H1 (cell line): ENCODE measurements around the gene WDR37. TPM values are rescaled to one million over a fixed set of nuclear protein-coding genes. Genes with fewer than 3 reads are reported as not detected.
A peak's percentile ranks its signal among the peaks of the same experiment; 100 is the strongest.

ENCODE experiments used
- CTCF ChIA-PET: fragments of 300-600 bp; sonication (Branson Sonifier 250); formaldehyde crosslinking; loops from one replicate; lab custom pipeline; 2021; ENCODE audit not compliant: partially characterized antibody; lab: Charles Lee
- POLR2A ChIA-PET: fragments of 300-600 bp; sonication (Branson Sonifier 250); formaldehyde crosslinking; loops from one replicate; lab custom pipeline; 2021; ENCODE audit warnings: inconsistent platforms; ENCODE audit not compliant: partially characterized antibody; lab: Charles Lee
- DNase-seq, 2 experiments: peaks; one replicate each; pipeline versions ENCODE4 v3.0.0 to v3.0.0-alpha.2; 2010 to 2022; ENCODE audit warnings: low spot score in 2 of 2, low read depth in 1 of 2, mixed read lengths in 1 of 2
- FAIRE-seq: peaks from 2 replicates; lab custom pipeline; 2011; peaks lifted over from hg19 to GRCh38; lab: Jason Lieb, UNC
- H2AFZ ChIP-seq: 2 replicates; pipeline ENCODE4 v1.8.1; 2012; ENCODE audit warnings: low read length, inconsistent platforms
- H2AK5ac ChIP-seq: 2 replicates; pipeline ENCODE4 v1.6.1; 2013; ENCODE audit warnings: low read depth, low read length
- H2BK120ac ChIP-seq: replicated peaks from 2 replicates; pipeline ENCODE3; 2013; ENCODE audit warnings: low read depth, low read length, inconsistent platforms
- H2BK12ac ChIP-seq: 2 replicates; pipeline ENCODE4 v1.6.1; 2013; ENCODE audit warnings: low read depth, low read length
- H2BK15ac ChIP-seq: 2 replicates; pipeline ENCODE4 v1.6.1; 2013; ENCODE audit warnings: low read length
- H2BK20ac ChIP-seq: 2 replicates; pipeline ENCODE4 v1.6.1; 2013; ENCODE audit warnings: low read length
- H2BK5ac ChIP-seq: 2 replicates; pipeline ENCODE4 v1.6.1; 2013; ENCODE audit warnings: low read depth, low read length
- H3K14ac ChIP-seq: 2 replicates; pipeline ENCODE4 v1.6.1; 2013; ENCODE audit warnings: inconsistent platforms; ENCODE audit not compliant: insufficient read length
- H3K18ac ChIP-seq: 2 replicates; pipeline ENCODE4 v1.6.1; 2013; ENCODE audit warnings: low read length; ENCODE audit errors: extremely low read depth
- H3K23ac ChIP-seq: 2 replicates; pipeline ENCODE4 v1.6.1; 2013; ENCODE audit warnings: inconsistent platforms; ENCODE audit not compliant: insufficient read length
- H3K23me2 ChIP-seq: 2 replicates; pipeline ENCODE4 v1.6.1; 2013; ENCODE audit warnings: low read depth, low read length
- H3K27ac ChIP-seq: 2 replicates; pipeline ENCODE4 v1.6.1; 2011; ENCODE audit warnings: low read depth, low read length, inconsistent platforms
- H3K27me3 ChIP-seq, 4 experiments: replicated peaks in 1 of 4; 1 replicate in 1 of 4; 2 replicates in 3 of 4; pipeline versions ENCODE4 v1.6.1 to v1.8.1; 2011 to 2013; ENCODE audit warnings: low read length in 3 of 4, mild to moderate bottlenecking in 3 of 4, inconsistent platforms in 2 of 4, mixed read lengths in 2 of 4, moderate library complexity in 1 of 4; ENCODE audit not compliant: control insufficient read depth in 3 of 4, insufficient read depth in 3 of 4; ENCODE audit errors: extremely low read depth in 1 of 4
- H3K36me3 ChIP-seq, 4 experiments: 2 replicates each; pipeline versions ENCODE4 v1.6.1 to v1.8.1; 2011 to 2013; ENCODE audit warnings: mild to moderate bottlenecking in 4 of 4, low read length in 3 of 4, moderate library complexity in 2 of 4, control low read depth in 1 of 4, inconsistent platforms in 1 of 4; ENCODE audit not compliant: insufficient read depth in 4 of 4, control insufficient read depth in 2 of 4
- H3K4ac ChIP-seq: replicated peaks from 2 replicates; pipeline ENCODE3; 2013; ENCODE audit warnings: low read length, low read depth, mixed read lengths, inconsistent platforms; ENCODE audit not compliant: insufficient read length
- H3K4me1 ChIP-seq, 4 experiments: replicated peaks in 1 of 4; 1 replicate in 1 of 4; 2 replicates in 3 of 4; pipeline versions ENCODE4 v1.6.1 to v1.8.1; 2011 to 2013; ENCODE audit warnings: low read length in 3 of 4, inconsistent platforms in 2 of 4, mixed read lengths in 1 of 4; ENCODE audit not compliant: insufficient read depth in 4 of 4, control insufficient read depth in 3 of 4
- H3K4me2 ChIP-seq, 2 experiments: 2 replicates each; pipeline versions ENCODE4 v1.6.1 to v1.8.1; 2011 to 2013; ENCODE audit warnings: low read depth in 2 of 2, low read length in 2 of 2, control low read depth in 1 of 2, inconsistent platforms in 1 of 2, mild to moderate bottlenecking in 1 of 2; ENCODE audit not compliant: insufficient read depth in 1 of 2
- H3K4me3 ChIP-seq, 4 experiments: fragments of 200-600, 300-600 bp in 1 of 4; sonication (generic), shearing (Covaris generic), sonication (Bioruptor Twin) in 1 of 4; 2 replicates each; pipeline versions ENCODE4 v1.5.1 to v1.8.1; 2011 to 2016; ENCODE audit warnings: low read length in 4 of 4, low read depth in 3 of 4, control low read depth in 2 of 4, inconsistent platforms in 2 of 4, mild to moderate bottlenecking in 2 of 4, mixed read lengths in 1 of 4, moderate library complexity in 1 of 4; ENCODE audit not compliant: insufficient read depth in 2 of 4; ENCODE audit errors: extremely low read depth in 1 of 4
- H3K56ac ChIP-seq: replicated peaks from 2 replicates; pipeline ENCODE3; 2013; ENCODE audit warnings: low read depth, mild to moderate bottlenecking, mixed read lengths, low read length, inconsistent platforms; ENCODE audit not compliant: insufficient read length
- H3K79me1 ChIP-seq: 2 replicates; pipeline ENCODE4 v1.6.1; 2013; ENCODE audit warnings: low read depth, low read length, control low read depth
- H3K79me2 ChIP-seq, 2 experiments: 2 replicates each; pipeline versions ENCODE4 v1.6.1 to v1.8.1; 2012 to 2013; ENCODE audit warnings: low read length in 2 of 2, mild to moderate bottlenecking in 2 of 2, inconsistent platforms in 1 of 2; ENCODE audit not compliant: insufficient read depth in 2 of 2, control insufficient read depth in 1 of 2
- H3K9ac ChIP-seq, 4 experiments: replicated peaks in 1 of 4; 1 replicate in 1 of 4; 2 replicates in 3 of 4; pipeline versions ENCODE4 v1.6.1 to v1.8.1; 2011 to 2013; ENCODE audit warnings: low read depth in 3 of 4, low read length in 3 of 4, control low read depth in 2 of 4, mild to moderate bottlenecking in 2 of 4, moderate library complexity in 2 of 4, inconsistent platforms in 1 of 4; ENCODE audit errors: extremely low read depth in 1 of 4
- H3K9me3 ChIP-seq, 2 experiments: 2 replicates each; pipeline versions ENCODE4 v1.6.1 to v1.8.1; 2012 to 2013; ENCODE audit warnings: mild to moderate bottlenecking in 2 of 2, moderate library complexity in 2 of 2, control low read depth in 1 of 2, inconsistent platforms in 1 of 2, low read depth in 1 of 2, low read length in 1 of 2, mixed read lengths in 1 of 2; ENCODE audit not compliant: insufficient read depth in 2 of 2
- H4K20me1 ChIP-seq, 2 experiments: replicated peaks in 1 of 2; 2 replicates each; pipeline versions ENCODE3 to v1.8.1; 2011 to 2013; ENCODE audit warnings: inconsistent platforms in 2 of 2, low read length in 2 of 2, mild to moderate bottlenecking in 1 of 2; ENCODE audit not compliant: insufficient read depth in 2 of 2, control insufficient read depth in 1 of 2
- H4K5ac ChIP-seq: 2 replicates; pipeline ENCODE4 v1.6.1; 2013; ENCODE audit warnings: low read length, low read depth, mixed read lengths, inconsistent platforms; ENCODE audit not compliant: insufficient read length
- H4K8ac ChIP-seq: 2 replicates; pipeline ENCODE4 v1.8.0; 2013; ENCODE audit warnings: mild to moderate bottlenecking, moderate library complexity, low read length, inconsistent platforms; ENCODE audit not compliant: insufficient read depth; ENCODE audit errors: extremely low read depth
- H4K91ac ChIP-seq: replicated peaks from 2 replicates; pipeline ENCODE3; 2013; ENCODE audit warnings: low read length, mixed read lengths, inconsistent platforms; ENCODE audit not compliant: insufficient read length
- CBX8 ChIP-seq: fragments of 300-800, 300-1000 bp; sonication (generic); IDR thresholded peaks from 2 replicates; pipeline ENCODE4 v1.7.1; 2016; ENCODE audit warnings: low read depth, low read length, borderline replicate concordance
- CTCF ChIP-seq, 3 experiments: IDR thresholded peaks; 1 replicate in 2 of 3; 2 replicates in 1 of 3; pipeline versions ENCODE4 v1.5.1 to v1.6.1; 2011; ENCODE audit warnings: low read length in 3 of 3, mild to moderate bottlenecking in 3 of 3, inconsistent platforms in 2 of 3, low read depth in 1 of 3, moderate library complexity in 1 of 3; ENCODE audit not compliant: insufficient read depth in 1 of 3; ENCODE audit errors: control extremely low read depth in 1 of 3
- FOSL1 ChIP-seq: IDR thresholded peaks from 2 replicates; pipeline ENCODE4 v1.6.1; 2011; ENCODE audit warnings: mild to moderate bottlenecking, low read depth, low read length, moderate library complexity; ENCODE audit not compliant: insufficient read depth
- GABPA ChIP-seq: IDR thresholded peaks from 2 replicates; pipeline ENCODE4 v1.6.1; 2011; ENCODE audit warnings: mild to moderate bottlenecking, low read length, moderate library complexity, borderline replicate concordance; ENCODE audit not compliant: insufficient read depth
- HDAC2 ChIP-seq, 2 experiments: fragments of 300-600 bp in 1 of 2; sonication (generic) in 1 of 2; IDR thresholded peaks; 2 replicates each; pipeline ENCODE4 v1.6.1; 2011 to 2012; ENCODE audit warnings: low read depth in 2 of 2, low read length in 2 of 2, mild to moderate bottlenecking in 2 of 2, moderate library complexity in 2 of 2, borderline replicate concordance in 1 of 2, inconsistent platforms in 1 of 2
- JUN ChIP-seq: IDR thresholded peaks from 2 replicates; pipeline ENCODE4 v1.6.1; 2011; ENCODE audit warnings: low read depth, mild to moderate bottlenecking, improper control_type of control experiment, low read length
- KDM5A ChIP-seq: fragments of 200-600 bp; IDR thresholded peaks from 2 replicates; pipeline ENCODE4 v1.7.1; 2012; ENCODE audit warnings: mild to moderate bottlenecking, low read length, inconsistent platforms, mixed read lengths
- RAD21 ChIP-seq, 2 experiments: IDR thresholded peaks in 1 of 2; conservative IDR thresholded peaks in 1 of 2; 2 replicates each; pipeline ENCODE4 v1.6.1; 2011; ENCODE audit warnings: low read depth in 2 of 2, low read length in 2 of 2, improper control_type of control experiment in 1 of 2, inconsistent platforms in 1 of 2, mild to moderate bottlenecking in 1 of 2, moderate library complexity in 1 of 2
- SP2 ChIP-seq: IDR thresholded peaks from 2 replicates; pipeline ENCODE4 v1.6.1; 2012; ENCODE audit warnings: mild to moderate bottlenecking, low read length, inconsistent platforms
- SUZ12 ChIP-seq: fragments of 200-600 bp; sonication (generic); IDR thresholded peaks from 2 replicates; pipeline ENCODE4 v1.6.1; 2012; ENCODE audit warnings: mild to moderate bottlenecking, inconsistent platforms, low read length, moderate library complexity, mixed read lengths
- TCF12 ChIP-seq: IDR thresholded peaks from 2 replicates; pipeline ENCODE4 v1.6.1; 2011; ENCODE audit warnings: low read depth, mild to moderate bottlenecking, low read length
- WGBS, 2 experiments: shearing (Covaris generic) in 1 of 2; methylation state at CpG; one replicate each; pipeline versions ENCODE4 v1.1.6 to v1.1.7; 2013 to 2015; ENCODE audit warnings: low lambda C conversion rate in 2 of 2, mixed read lengths in 2 of 2, inconsistent platforms in 1 of 2, low coverage in 1 of 2, missing lambda C conversion rate in 1 of 2; ENCODE audit not compliant: insufficient replicate concordance in 2 of 2, insufficient coverage in 1 of 2, insufficient read length in 1 of 2; ENCODE audit errors: extremely low coverage in 1 of 2, missing lambda C conversion rate in 1 of 2; 5-methylcytosine and 5-hydroxymethylcytosine counted together
- polyA plus RNA-seq, 7 experiments: library from polyadenylated mRNA; depleted of rRNA in 3 of 7; stranded (reverse) in 5 of 7; unstranded in 2 of 7; fragments of >200 nt in 5 of 7; fragments of 200-250 nt in 2 of 7; gene quantifications; 1 replicate in 5 of 7; 2 replicates in 1 of 7; 4 replicates in 1 of 7; pipeline versions ENCODE4 v1.2.1 to v1.2.3, GENCODE V29; 2011 to 2013; ENCODE audit warnings: missing spikeins in 2 of 7, mixed read lengths in 2 of 7
- total RNA-seq: library from RNA; stranded (reverse); fragmentation: NEBNext Ultra II Directional; extraction: Animal tissue kit (Norgen Biotek cat#: 25700); gene quantifications from 2 replicates; pipeline ENCODE4 v1.2.1, GENCODE V29; 2021

The WDR37 gene
- total and polyA plus RNA-seq, 2 of the 8 experiments (the other 6 are each of a cell fraction or from before 2014, with no cell fraction given) = 9.6 to 12.0 TPM

- H3K23me2 ChIP-seq = no peaks in the 10 kb centered on the region
- TF ChIP-seq GABPA = no peak
- no peak for TF ChIP-seq KDM5A
- TF ChIP-seq SP2 = no peak
- peak in 1 of 3 experiments; percentile 32; a peak in 1 of 4 replicates for TF ChIP-seq CTCF (IDR thresholded peaks at IDR 0.05; ENCODE audit: control extremely low read depth in 1 of 3, insufficient read depth in 1 of 3, low read depth in 1 of 3, low read length in 3 of 3)
- no peak for TF ChIP-seq TCF12
- no peak for TF ChIP-seq JUN
- TF ChIP-seq RAD21 (IDR thresholded peaks at IDR 0.05 in 1 of 2, conservative IDR thresholded peaks at IDR 0.05 in 1 of 2; ENCODE audit: low read depth in 2 of 2, low read length in 2 of 2) = peak in 1 of 2 experiments; percentile 35; a peak in 3 of 4 replicates
- TF ChIP-seq HDAC2 (IDR thresholded peaks at IDR 0.05; ENCODE audit: borderline replicate concordance in 1 of 2, low read depth in 2 of 2, low read length in 2 of 2) = no peak
- TF ChIP-seq CBX8 = no peak
- TF ChIP-seq FOSL1 = no peak
- TF ChIP-seq SUZ12 = no peak
Observed at GRCh38 chr10:1168763-1169162, 112.6 kb downstream of the WDR37 start.

More at GRCh38 chr10:1168763-1169162, 112.6 kb downstream of the WDR37 start:
- H2AFZ ChIP-seq = no peak overlapping the region
- H4K5ac ChIP-seq = no peak overlapping the region
- H3K56ac ChIP-seq = no peak overlapping the region
- H2BK20ac ChIP-seq = no peak overlapping the region
- no peaks in the 10 kb centered on the region for H3K36me3 ChIP-seq
- H3K27me3 ChIP-seq = peaks cover 0 to 5% (median 0%) of the 10 kb centered on the region in 4 experiments; a peak in 2 of 7 replicates
- no peak overlapping the region for H2AK5ac ChIP-seq
- H2BK12ac ChIP-seq = no peak overlapping the region
- no peak overlapping the region for H3K4me2 ChIP-seq
- H3K4ac ChIP-seq = no peak overlapping the region
- H4K91ac ChIP-seq = no peak overlapping the region
- no peaks in the 10 kb centered on the region; a peak in 1 of 7 replicates for H3K4me1 ChIP-seq
- H3K14ac ChIP-seq = no peak overlapping the region
- H3K4me3 ChIP-seq = no peak overlapping the region
- H3K9me3 ChIP-seq = no peaks in the 10 kb centered on the region
- peaks cover 0 to 3% of the 10 kb centered on the region in 2 experiments for H4K20me1 ChIP-seq
- no peak for FAIRE-seq
- ChIA-PET POLR2A (no interaction called here), CTCF (interaction anchor here (0.7 to 4.1 kb wide), 3 partner anchors 13 to 192 kb away, joined by 3 to 26 read pairs (median 3); no protein-coding TSS in a partner anchor)
- no peaks in the 10 kb centered on the region for H3K79me1 ChIP-seq
- no peak overlapping the region for H4K8ac ChIP-seq
- no peak overlapping the region for H3K18ac ChIP-seq
- no peak overlapping the region for H3K9ac ChIP-seq
- H3K23ac ChIP-seq = no peak overlapping the region
- WGBS, 2 experiments = 86% methylated on average over 13 of the region's 13 CpGs; no CpG with 5 or more reads in 1 of the 2 experiments
- H3K79me2 ChIP-seq = no peaks in the 10 kb centered on the region
- no peak for DNase-seq
- no peak overlapping the region for H3K27ac ChIP-seq
- no peak overlapping the region for H2BK15ac ChIP-seq
- no peak overlapping the region for H2BK5ac ChIP-seq
- no peak overlapping the region for H2BK120ac ChIP-seq
